Stomach (tissue), 4 donors: Measurements from ENCODE around the gene SIM1.

Experiments used
- CTCF ChIP-seq, 7 experiments: fragments of 450-650 bp in 4 of 7; fragments of 200-600 bp in 3 of 7; sonication (generic) in 3 of 7; IDR thresholded peaks; one replicate each; pipeline ENCODE4 v1.5.1; 2016 to 2019; ENCODE audit warnings: antibody characterized with exemption in 7 of 7, control low read depth in 2 of 7, mild to moderate bottlenecking in 1 of 7
- EP300 ChIP-seq: sonication (generic); formaldehyde crosslinking; IDR thresholded peaks from one replicate; pipeline ENCODE4 v1.6.1; 2017; ENCODE audit warnings: antibody characterized with exemption
- POLR2A ChIP-seq, 4 donors: fragments of 450-650 bp; IDR thresholded peaks; one replicate each; pipeline ENCODE4 v1.6.1; 2016; ENCODE audit warnings: antibody characterized with exemption in 4 of 4, control low read depth in 2 of 4, mild to moderate bottlenecking in 1 of 4, moderate library complexity in 1 of 4
- POLR2AphosphoS5 ChIP-seq, 3 donors: sonication (generic); formaldehyde crosslinking; IDR thresholded peaks; one replicate each; pipeline ENCODE4 v1.6.1; 2016; ENCODE audit warnings: antibody characterized with exemption in 3 of 3

DNA sequence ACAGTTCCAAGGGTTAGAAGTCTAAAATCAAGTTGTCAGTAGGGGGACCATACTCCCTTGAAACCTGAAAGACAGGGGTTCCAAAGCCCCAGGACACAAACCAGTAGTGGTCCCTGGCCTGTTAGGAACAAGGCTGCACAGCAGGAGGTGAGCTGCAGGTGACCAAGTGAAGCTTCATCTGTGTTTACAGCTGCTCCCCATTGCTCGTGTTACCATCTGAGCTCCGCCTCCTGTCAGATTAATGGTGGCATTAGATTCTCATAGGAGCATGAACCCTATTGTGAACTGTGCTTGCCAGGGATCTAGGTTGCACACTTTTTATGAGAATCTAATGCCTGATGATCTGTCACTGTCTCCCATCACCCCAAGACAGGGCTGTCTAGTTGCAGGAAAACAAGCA, 25.3 kb upstream of the SIM1 start:
- TF ChIP-seq CTCF (IDR thresholded peaks at IDR 0.05) (no peak), POLR2A (IDR thresholded peaks at IDR 0.05) (no peak), POLR2AphosphoS5 (IDR thresholded peaks at IDR 0.05) (no peak), EP300 (no peak)
